Osteocyte (in vitro differentiated cells): ENCODE data around the gene DOK5. TPM values are rescaled to one million over a fixed set of nuclear protein-coding genes. Genes with fewer than 3 reads are reported as not detected.

Experiments used
- DNase-seq: peaks from one replicate; pipeline ENCODE4 v3.0.0; 2021; ENCODE audit warnings: mixed read lengths; ENCODE audit not compliant: unreplicated experiment; ENCODE audit errors: extremely low spot score
- H3K27ac Mint-ChIP-seq: one replicate; pipeline ENCODE4 v1.8.0; 2021; ENCODE audit warnings: mild to moderate bottlenecking, mixed read lengths; ENCODE audit not compliant: unreplicated experiment
- H3K27me3 Mint-ChIP-seq: one replicate; pipeline ENCODE4 v1.8.0; 2021; ENCODE audit warnings: mixed read lengths; ENCODE audit not compliant: unreplicated experiment
- H3K36me3 Mint-ChIP-seq: one replicate; pipeline ENCODE4 v1.8.0; 2021; ENCODE audit warnings: mixed read lengths; ENCODE audit not compliant: unreplicated experiment
- H3K4me1 Mint-ChIP-seq: one replicate; pipeline ENCODE4 v1.8.0; 2021; ENCODE audit warnings: mixed read lengths; ENCODE audit not compliant: unreplicated experiment
- H3K4me3 Mint-ChIP-seq: one replicate; pipeline ENCODE4 v1.8.0; 2021; ENCODE audit warnings: mild to moderate bottlenecking, moderate library complexity, mixed read lengths; ENCODE audit not compliant: unreplicated experiment
- H3K9me3 Mint-ChIP-seq: one replicate; pipeline ENCODE4 v1.8.0; 2021; ENCODE audit warnings: mixed read lengths; ENCODE audit not compliant: unreplicated experiment
- total RNA-seq: library from RNA; stranded (reverse); gene quantifications from 2 replicates; pipeline ENCODE4 v1.2.1, GENCODE V29; 2021
- TF ChIP-seq, protein P1 (sequence below): fragments of 200-600 bp; sonication (generic); IDR thresholded peaks from 2 replicates; pipeline ENCODE4 v1.5.0; 2021; ENCODE audit warnings: antibody characterized with exemption, mild to moderate bottlenecking, moderate library complexity

DOK5 gene
- total RNA-seq, 1 donor from 2014 or later = 7.4 TPM

DNA sequence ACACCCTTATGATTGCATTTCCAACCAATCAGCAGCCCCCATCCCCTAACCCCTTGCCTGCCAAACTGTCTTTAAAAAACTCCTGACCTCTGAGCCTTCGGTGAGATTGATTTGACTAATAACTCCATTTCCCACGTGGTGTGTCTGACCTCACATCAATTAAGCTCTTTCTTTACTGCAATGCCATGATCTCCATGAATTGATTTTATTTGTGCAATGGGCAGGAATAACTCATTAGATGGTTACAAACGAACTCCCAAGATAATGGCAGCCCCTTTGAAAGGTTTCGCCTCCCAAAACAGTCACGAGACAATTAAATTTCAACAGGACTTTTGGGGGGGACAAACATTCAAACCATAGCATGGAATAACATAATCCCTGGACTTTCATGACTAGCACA lies 161.2 kb downstream of the DOK5 start:
- H3K4me1 Mint-ChIP-seq = no peaks in the 10 kb centered on the region
- TF ChIP-seq, protein P1, sequence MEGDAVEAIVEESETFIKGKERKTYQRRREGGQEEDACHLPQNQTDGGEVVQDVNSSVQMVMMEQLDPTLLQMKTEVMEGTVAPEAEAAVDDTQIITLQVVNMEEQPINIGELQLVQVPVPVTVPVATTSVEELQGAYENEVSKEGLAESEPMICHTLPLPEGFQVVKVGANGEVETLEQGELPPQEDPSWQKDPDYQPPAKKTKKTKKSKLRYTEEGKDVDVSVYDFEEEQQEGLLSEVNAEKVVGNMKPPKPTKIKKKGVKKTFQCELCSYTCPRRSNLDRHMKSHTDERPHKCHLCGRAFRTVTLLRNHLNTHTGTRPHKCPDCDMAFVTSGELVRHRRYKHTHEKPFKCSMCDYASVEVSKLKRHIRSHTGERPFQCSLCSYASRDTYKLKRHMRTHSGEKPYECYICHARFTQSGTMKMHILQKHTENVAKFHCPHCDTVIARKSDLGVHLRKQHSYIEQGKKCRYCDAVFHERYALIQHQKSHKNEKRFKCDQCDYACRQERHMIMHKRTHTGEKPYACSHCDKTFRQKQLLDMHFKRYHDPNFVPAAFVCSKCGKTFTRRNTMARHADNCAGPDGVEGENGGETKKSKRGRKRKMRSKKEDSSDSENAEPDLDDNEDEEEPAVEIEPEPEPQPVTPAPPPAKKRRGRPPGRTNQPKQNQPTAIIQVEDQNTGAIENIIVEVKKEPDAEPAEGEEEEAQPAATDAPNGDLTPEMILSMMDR = no peak
- no peaks in the 10 kb centered on the region for H3K9me3 Mint-ChIP-seq
- no peaks in the 10 kb centered on the region for H3K27me3 Mint-ChIP-seq
- no peak overlapping the region for H3K4me3 Mint-ChIP-seq
- no peak overlapping the region for H3K27ac Mint-ChIP-seq
- no peaks in the 10 kb centered on the region for H3K36me3 Mint-ChIP-seq
- DNase-seq = no peak

DNA sequence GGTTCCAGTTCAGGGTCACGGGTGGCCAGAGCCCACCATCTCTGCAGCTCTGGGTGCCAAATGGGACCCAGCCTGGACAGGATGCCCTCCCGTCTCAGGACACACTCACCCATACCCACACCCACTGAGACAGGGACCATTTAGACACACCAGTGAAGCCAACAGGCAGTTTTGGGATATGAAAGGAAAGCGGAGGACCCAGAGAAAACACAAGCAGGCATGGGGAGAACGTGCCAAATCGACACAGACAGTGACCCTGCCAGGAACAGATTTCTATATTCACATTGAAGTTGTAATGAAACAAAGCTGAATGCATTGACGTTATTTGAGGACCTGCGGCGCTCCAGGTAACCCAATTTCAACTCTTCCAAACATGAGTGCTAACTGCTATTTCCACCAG lies 164.5 kb downstream of the DOK5 start:
- TF ChIP-seq, protein P1 = no peak
- Mint-ChIP-seq H3K27me3 (no peaks in the 10 kb centered on the region), H3K9me3 (no peaks in the 10 kb centered on the region), H3K4me1 (no peaks in the 10 kb centered on the region), H3K4me3 (no peak overlapping the region), H3K36me3 (no peaks in the 10 kb centered on the region), H3K27ac (no peak overlapping the region)
- no peak for DNase-seq

DNA sequence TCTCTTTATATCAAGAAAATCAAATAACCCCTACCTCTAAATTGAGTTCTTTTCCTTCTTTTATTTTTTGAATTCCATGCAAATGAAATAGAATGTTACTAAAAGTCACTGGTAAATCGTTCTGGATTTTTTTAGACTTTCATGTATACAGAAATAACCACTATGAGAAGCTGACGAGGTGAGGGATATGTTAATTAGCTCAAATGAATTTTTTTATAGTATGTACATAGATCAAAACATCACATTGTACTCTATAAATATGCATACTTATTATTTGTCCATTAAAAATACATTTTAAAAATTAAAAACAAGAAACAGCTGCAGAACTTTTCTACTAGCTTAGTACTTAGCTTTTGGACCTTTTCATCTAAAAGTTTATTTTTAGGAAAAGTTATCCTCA lies 165.4 kb downstream of the DOK5 start:
- TF ChIP-seq, protein P1 = no peak
- Mint-ChIP-seq H3K4me3 (no peak overlapping the region), H3K4me1 (no peaks in the 10 kb centered on the region), H3K9me3 (no peaks in the 10 kb centered on the region), H3K27ac (no peak overlapping the region), H3K36me3 (no peaks in the 10 kb centered on the region), H3K27me3 (no peaks in the 10 kb centered on the region)
- no peak for DNase-seq

DNA sequence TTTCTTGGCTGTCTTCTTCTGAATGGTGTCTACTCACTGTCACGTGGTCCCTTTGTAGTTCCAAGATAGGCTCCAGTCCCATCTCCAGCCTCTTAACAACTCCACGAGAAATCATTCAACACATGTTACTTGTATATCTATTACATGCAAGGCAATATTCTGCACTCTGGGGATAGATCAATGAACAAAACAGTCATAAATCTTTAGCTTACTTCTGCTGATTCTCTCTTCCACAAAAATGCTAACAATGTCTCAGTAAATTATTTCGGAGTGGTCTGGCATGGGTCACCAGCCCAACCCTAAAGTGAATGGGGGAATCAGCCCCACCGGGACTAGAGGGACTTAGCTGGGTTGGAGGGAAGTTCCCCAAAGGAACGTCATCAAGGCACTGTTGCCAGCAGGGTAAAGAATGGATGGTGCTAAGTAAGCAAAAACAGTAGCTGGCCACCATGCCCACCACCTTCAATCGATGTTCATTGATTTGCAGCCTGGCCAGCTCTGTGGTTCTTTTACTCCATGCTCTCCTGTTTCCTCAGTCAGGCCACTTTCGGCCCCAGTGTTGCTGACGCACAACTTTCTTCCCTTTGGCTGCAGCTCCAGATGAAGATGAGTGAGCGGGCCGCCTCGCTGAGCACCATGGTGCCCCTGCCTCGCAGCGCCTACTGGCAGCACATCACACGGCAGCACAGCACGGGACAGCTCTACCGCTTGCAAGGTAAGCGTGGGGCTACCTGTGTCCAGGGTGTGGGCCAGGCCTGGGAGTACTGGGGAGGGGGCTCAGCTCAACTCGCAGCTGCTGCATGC lies 167.7 kb downstream of the DOK5 start:
- Mint-ChIP-seq H3K36me3 (no peaks in the 10 kb centered on the region), H3K9me3 (no peaks in the 10 kb centered on the region), H3K27ac (no peak overlapping the region), H3K4me1 (no peaks in the 10 kb centered on the region), H3K4me3 (no peak overlapping the region), H3K27me3 (no peaks in the 10 kb centered on the region)
- TF ChIP-seq, protein P1 = no peak
- no peak for DNase-seq

DNA sequence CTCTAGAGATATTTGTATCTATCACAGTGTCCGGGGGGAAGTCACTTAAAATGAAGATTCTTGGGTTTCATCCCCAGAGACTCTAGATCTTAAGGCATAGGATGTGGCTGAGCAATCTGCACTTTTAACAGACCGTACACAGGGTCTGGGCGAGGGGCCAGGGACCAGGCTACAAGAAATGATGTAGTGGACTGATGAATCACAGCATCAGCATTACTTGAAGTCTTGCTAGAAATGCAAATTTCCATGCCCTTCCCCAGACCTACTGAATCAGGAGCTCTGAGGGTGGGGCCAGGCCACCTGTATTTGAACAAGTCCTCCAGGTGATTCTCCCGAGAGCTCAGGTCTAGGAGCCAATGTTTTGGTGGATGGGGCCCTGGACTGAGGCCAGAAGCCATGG lies 168.4 kb downstream of the DOK5 start:
- DNase-seq = no peak
- Mint-ChIP-seq H3K27ac (no peak overlapping the region), H3K4me3 (no peak overlapping the region), H3K36me3 (no peaks in the 10 kb centered on the region), H3K27me3 (no peaks in the 10 kb centered on the region), H3K9me3 (no peaks in the 10 kb centered on the region), H3K4me1 (no peaks in the 10 kb centered on the region)
- TF ChIP-seq, protein P1 = no peak
